Activated CD8-positive, alpha-beta T cell treated with anti-CD3 and anti-CD28 coated beads for 36 hours (primary cell): ENCODE measurements around the gene ADAMTSL5. TPM values are rescaled to one million over a fixed set of nuclear protein-coding genes. Genes with fewer than 3 reads are reported as not detected.

Experiments
- ATAC-seq: fragments of 200-7000 bp; cut with Tn5 transposase; one replicate; pipeline ENCODE4 v1.10.0; 2021; ENCODE audit warnings: mild to moderate bottlenecking, moderate library complexity
- CTCF ChIA-PET: fragments of 350-600 bp; sonication (Branson Sonifier 250); formaldehyde crosslinking; loops from one replicate; lab custom pipeline; 2021; ENCODE audit warnings: antibody characterized with exemption; lab: Charles Lee
- POLR2A ChIA-PET: fragments of 350-600 bp; sonication (Branson Sonifier 250); formaldehyde crosslinking; loops from one replicate; lab custom pipeline; 2021; ENCODE audit warnings: antibody characterized with exemption; lab: Charles Lee
- DNase-seq: peaks from one replicate; pipeline ENCODE4 v3.0.0-alpha.2; 2020
- H3K27ac Mint-ChIP-seq: one replicate; pipeline ENCODE4 v1.8.0; 2021; ENCODE audit warnings: mild to moderate bottlenecking, mixed read lengths
- H3K27me3 Mint-ChIP-seq: one replicate; pipeline ENCODE4 v1.8.0; 2021; ENCODE audit warnings: mixed read lengths
- H3K36me3 Mint-ChIP-seq: one replicate; pipeline ENCODE4 v1.8.0; 2021; ENCODE audit warnings: low read depth, mixed read lengths
- H3K4me1 Mint-ChIP-seq: one replicate; pipeline ENCODE4 v1.8.0; 2021; ENCODE audit warnings: low read depth, mixed read lengths
- H3K4me3 Mint-ChIP-seq: one replicate; pipeline ENCODE4 v1.8.0; 2021; ENCODE audit warnings: mild to moderate bottlenecking, moderate library complexity, mixed read lengths
- H3K9me3 Mint-ChIP-seq: one replicate; pipeline ENCODE4 v1.8.0; 2021; ENCODE audit warnings: mixed read lengths
- intact Hi-C: fragments of 100-400 bp; cut with micrococcal nuclease; formaldehyde crosslinking; loops from one replicate; pipeline ENCODE4 v1.10.0; 2022
- total RNA-seq, 2 experiments: library from RNA; stranded (reverse); gene quantifications; one replicate each; pipeline ENCODE4 v1.2.3, GENCODE V29; 2021
- TF ChIP-seq, protein P1 (sequence below): fragments of 200-600 bp; IDR thresholded peaks from one replicate; pipeline ENCODE4 v1.8.0; 2022; ENCODE audit warnings: antibody characterized with exemption, mild to moderate bottlenecking

Gene ADAMTSL5
- total RNA-seq, 2 experiments from 2014 or later, result 1.3 TPM

DNA sequence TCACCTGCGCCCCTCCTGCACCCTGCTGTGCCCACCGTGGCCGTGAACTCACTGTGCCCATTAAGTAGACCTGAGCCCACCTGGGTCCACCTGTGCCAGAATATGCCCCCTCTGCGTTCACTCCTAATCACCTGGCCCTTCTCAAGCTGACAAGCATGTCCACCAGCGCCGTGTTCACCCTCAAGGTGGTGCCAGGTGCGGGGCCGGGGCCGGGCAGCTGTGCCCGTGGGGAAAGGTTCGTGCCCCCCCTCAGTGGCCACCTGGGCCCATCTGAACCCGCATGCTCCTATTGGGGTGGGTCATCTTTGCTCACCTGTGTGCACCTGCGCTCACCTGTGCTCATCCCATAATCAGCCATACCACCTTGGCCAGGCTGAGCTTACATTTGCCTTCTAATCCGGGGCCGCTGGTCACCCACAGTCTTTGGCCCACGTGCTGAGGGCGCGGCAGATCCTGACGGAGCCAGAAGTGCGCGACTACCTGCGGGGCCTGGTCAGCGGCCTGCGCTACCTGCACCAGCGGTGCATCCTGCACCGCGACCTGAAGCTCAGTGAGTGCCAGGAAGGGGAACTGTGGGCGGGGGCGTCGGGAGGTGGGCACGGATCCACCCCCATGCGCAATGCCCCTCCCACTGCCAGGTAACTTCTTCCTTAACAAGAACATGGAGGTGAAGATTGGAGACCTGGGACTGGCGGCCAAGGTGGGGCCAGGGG is 13.4 kb upstream of the ADAMTSL5 start:
- Mint-ChIP-seq H3K27me3 (peaks cover 31% of the 10 kb centered on the region), H3K4me1 (peaks cover 6% of the 10 kb centered on the region), H3K27ac (no peak overlapping the region), H3K36me3 (no peaks in the 10 kb centered on the region), H3K4me3 (no peak overlapping the region), H3K9me3 (no peaks in the 10 kb centered on the region)
- ChIA-PET CTCF (no interaction called here), POLR2A (no interaction called here)
- TF ChIP-seq, protein P1, sequence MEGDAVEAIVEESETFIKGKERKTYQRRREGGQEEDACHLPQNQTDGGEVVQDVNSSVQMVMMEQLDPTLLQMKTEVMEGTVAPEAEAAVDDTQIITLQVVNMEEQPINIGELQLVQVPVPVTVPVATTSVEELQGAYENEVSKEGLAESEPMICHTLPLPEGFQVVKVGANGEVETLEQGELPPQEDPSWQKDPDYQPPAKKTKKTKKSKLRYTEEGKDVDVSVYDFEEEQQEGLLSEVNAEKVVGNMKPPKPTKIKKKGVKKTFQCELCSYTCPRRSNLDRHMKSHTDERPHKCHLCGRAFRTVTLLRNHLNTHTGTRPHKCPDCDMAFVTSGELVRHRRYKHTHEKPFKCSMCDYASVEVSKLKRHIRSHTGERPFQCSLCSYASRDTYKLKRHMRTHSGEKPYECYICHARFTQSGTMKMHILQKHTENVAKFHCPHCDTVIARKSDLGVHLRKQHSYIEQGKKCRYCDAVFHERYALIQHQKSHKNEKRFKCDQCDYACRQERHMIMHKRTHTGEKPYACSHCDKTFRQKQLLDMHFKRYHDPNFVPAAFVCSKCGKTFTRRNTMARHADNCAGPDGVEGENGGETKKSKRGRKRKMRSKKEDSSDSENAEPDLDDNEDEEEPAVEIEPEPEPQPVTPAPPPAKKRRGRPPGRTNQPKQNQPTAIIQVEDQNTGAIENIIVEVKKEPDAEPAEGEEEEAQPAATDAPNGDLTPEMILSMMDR, result no peak
- ATAC-seq, result no peak
- DNase-seq, result no peak
- intact Hi-C loops, result no loop called here

DNA sequence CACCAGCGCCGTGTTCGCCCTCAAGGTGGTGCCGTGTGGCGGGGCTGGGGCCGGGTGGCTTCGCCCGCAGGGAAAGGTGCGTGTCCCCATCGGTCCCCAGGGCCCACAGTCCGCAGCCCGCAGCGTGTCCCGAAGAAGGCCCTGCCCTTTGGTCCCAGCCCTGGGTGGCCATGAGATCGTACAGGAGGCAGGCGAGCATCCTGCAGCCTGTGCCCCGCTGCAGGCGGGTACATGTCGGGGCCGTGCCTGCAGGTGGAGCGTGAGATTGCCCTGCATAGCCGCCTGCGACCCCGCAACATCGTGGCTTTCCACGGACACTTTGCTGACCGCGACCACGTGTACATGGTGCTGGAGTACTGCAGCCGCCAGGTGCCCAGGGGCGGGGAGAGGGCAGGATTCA is 12.5 kb upstream of the ADAMTSL5 start:
- Mint-ChIP-seq H3K36me3 (no peaks in the 10 kb centered on the region), H3K4me3 (no peak overlapping the region), H3K27me3 (peaks cover 31% of the 10 kb centered on the region), H3K27ac (no peak overlapping the region), H3K9me3 (no peaks in the 10 kb centered on the region), H3K4me1 (peaks cover 6% of the 10 kb centered on the region)
- intact Hi-C loops, result no loop called here
- ChIA-PET POLR2A (no interaction called here), CTCF (no interaction called here)
- no peak for ATAC-seq
- TF ChIP-seq, protein P1, result no peak
- no peak for DNase-seq

DNA sequence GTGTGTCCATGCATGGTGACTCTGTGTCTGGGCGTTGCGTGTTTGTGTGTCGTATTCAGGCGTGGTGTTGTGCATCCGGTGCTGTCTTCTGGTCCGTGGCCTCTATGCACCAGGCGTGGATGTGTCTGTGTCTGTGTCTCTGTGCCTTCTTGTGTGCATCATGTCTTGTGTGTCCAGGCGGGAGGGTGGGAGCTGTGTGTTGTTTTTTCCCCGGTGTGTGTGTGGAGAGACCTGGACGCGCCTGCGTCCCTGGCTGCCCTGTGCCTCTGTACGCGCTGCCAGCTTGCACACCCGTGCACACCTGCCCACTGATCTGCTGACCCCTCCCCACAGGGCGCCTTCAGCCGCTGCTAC is 12.1 kb upstream of the ADAMTSL5 start:
- no peaks in the 10 kb centered on the region for H3K36me3 Mint-ChIP-seq
- no peak overlapping the region for H3K27ac Mint-ChIP-seq
- no peak for ATAC-seq
- peaks cover 31% of the 10 kb centered on the region for H3K27me3 Mint-ChIP-seq
- H3K4me1 Mint-ChIP-seq, result peaks cover 6% of the 10 kb centered on the region
- H3K4me3 Mint-ChIP-seq, result no peak overlapping the region
- TF ChIP-seq, protein P1, result no peak
- intact Hi-C loops, result no loop called here
- H3K9me3 Mint-ChIP-seq, result no peaks in the 10 kb centered on the region
- CTCF ChIA-PET, result no interaction called here
- DNase-seq, result no peak
- POLR2A ChIA-PET, result no interaction called here

DNA sequence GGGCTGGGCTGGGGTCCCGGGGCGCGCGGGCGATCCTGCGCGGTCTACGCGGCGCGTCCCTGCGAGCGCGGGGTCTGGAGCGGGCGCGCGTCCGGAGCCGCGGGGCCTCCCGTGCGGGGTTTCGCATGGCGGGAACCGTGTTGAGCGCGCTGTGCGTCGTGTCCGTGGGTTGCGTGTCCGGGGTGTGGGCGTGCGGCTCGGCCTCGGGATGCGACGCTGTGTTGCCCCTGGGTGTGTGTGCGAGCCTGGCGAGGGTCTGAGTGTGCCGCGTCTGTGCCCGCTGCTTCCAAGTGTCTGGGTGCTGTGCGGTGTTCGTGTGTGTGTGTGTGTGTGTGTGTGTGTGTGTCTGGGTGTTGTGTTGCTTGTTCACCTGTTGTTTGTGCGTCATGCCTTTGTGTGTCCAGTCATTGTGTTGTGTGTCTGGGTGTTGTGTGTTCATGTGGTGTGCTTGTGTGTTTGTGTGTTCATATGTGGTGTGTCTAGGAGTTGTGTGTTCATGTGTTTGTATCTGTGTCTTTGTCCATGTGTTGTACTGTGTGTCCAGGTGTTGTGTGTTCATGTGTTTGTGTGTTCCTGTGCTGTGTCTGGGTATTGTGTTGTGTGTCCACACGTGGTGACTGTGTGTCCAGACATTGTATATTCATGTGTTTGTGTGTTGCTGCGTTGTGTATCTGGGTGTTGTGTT is 11.6 kb upstream of the ADAMTSL5 start:
- no peak overlapping the region for H3K4me3 Mint-ChIP-seq

More for the DNA sequence above, 11.6 kb upstream of the ADAMTSL5 start:
- Mint-ChIP-seq H3K27ac (no peak overlapping the region), H3K9me3 (no peaks in the 10 kb centered on the region), H3K4me1 (peaks cover 6% of the 10 kb centered on the region), H3K36me3 (no peaks in the 10 kb centered on the region), H3K27me3 (peaks cover 31% of the 10 kb centered on the region)
- TF ChIP-seq, protein P1, result no peak
- no peak for DNase-seq
- POLR2A ChIA-PET, result interaction anchor here (1.4 kb wide), 1 partner anchor 58 kb away, joined by 3 read pairs; no protein-coding TSS in a partner anchor
- intact Hi-C loops, result no loop called here
- CTCF ChIA-PET, result no interaction called here
- ATAC-seq, result no peak
